WI38 (cell line): ENCODE data around the gene SMCR8.
"Not testable (repeated sequence)": the region's sequence is repeated elsewhere in the genome, so short reads cannot be mapped to it uniquely, and the experiment has no call there.

Source experiments
- H3K4me3 ChIP-seq: 2 replicates; pipeline ENCODE4 v1.5.1; 2011; ENCODE audit warnings: low read depth, mild to moderate bottlenecking, control low read depth, low read length
- TF ChIP-seq, protein P1 (sequence below): IDR thresholded peaks from 2 replicates; pipeline ENCODE4 v1.5.1; 2012; ENCODE audit warnings: low read depth, mild to moderate bottlenecking, control low read depth, low read length

SMCR8 gene

DNA sequence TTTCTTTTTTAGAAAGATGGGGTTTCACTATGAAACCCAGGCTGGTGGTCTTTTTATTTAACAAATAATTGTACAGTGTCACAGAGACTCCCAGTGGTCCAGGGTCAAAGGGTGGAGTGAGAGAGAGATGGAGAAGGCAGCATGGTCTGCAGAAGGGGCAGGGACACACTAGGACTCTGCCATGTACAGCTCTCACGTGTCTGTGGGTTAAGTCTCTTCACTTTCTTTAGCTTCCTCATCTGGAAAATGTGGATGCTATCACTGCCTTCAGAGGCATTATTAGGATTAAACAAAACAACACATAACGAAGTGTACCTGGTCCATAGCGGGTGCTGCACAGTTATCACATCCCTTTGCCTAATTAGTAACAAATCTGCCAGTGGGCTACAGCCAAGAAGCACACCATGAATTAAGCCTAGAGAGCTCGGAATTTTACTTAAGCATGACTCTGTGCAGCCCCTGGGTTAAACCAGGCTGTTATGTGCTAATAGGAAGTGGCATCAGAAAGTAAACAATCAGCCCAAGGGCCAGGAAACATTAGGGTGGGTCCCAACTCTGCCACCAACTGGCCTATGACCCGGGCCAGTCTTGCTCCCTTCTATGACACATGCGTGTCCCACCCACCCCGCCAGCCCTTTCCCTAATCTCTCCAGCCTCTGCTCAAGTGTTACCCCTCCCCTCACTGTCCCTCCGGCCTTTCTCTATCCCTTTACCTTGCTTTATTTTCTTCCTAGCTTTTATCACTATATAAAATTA lies 14.2 kb upstream of the SMCR8 start:
- H3K4me3 ChIP-seq: no peak overlapping the region
- TF ChIP-seq, protein P1, sequence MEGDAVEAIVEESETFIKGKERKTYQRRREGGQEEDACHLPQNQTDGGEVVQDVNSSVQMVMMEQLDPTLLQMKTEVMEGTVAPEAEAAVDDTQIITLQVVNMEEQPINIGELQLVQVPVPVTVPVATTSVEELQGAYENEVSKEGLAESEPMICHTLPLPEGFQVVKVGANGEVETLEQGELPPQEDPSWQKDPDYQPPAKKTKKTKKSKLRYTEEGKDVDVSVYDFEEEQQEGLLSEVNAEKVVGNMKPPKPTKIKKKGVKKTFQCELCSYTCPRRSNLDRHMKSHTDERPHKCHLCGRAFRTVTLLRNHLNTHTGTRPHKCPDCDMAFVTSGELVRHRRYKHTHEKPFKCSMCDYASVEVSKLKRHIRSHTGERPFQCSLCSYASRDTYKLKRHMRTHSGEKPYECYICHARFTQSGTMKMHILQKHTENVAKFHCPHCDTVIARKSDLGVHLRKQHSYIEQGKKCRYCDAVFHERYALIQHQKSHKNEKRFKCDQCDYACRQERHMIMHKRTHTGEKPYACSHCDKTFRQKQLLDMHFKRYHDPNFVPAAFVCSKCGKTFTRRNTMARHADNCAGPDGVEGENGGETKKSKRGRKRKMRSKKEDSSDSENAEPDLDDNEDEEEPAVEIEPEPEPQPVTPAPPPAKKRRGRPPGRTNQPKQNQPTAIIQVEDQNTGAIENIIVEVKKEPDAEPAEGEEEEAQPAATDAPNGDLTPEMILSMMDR: no peak

DNA sequence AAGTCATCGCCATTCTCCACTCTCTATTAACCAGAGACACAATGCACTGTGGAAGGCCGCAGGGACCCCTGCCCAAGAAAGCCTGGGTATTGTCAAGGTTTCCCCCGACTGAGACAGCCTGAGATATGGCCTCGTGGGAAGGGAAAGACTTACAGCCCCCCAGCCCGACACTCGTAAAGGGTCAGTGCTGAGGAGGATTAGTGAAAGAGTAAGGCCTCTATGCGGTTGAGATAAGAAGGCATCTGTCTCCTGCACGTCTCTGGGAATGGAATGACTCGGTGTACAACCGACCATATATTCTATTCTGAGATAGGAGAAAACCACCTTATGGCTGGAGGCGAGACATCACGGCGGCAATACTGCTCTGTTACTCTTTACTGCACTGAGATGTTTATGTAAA lies 11.9 kb upstream of the SMCR8 start:
- not testable (repeated sequence) for H3K4me3 ChIP-seq

DNA sequence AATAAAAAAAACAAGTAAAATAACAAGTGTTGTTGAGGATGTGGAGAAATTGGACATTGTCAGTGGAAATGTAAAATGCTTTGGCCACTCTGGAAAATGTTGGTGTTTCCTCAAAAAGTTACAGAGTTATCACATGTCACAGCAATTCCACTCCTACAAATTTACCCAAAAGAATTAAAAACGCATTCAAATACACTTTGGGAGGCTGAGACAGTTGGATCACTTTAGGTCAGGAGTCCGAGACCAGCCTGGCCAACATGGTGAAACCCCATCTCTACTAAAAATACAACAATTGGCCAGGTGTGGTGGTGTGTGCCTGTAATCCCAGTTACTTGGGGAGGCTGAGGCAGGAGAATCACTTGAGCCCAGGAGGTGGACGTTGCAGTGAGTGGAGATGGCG lies 5.9 kb upstream of the SMCR8 start:
- H3K4me3 ChIP-seq: no peak overlapping the region
- TF ChIP-seq, protein P1: no peak

DNA sequence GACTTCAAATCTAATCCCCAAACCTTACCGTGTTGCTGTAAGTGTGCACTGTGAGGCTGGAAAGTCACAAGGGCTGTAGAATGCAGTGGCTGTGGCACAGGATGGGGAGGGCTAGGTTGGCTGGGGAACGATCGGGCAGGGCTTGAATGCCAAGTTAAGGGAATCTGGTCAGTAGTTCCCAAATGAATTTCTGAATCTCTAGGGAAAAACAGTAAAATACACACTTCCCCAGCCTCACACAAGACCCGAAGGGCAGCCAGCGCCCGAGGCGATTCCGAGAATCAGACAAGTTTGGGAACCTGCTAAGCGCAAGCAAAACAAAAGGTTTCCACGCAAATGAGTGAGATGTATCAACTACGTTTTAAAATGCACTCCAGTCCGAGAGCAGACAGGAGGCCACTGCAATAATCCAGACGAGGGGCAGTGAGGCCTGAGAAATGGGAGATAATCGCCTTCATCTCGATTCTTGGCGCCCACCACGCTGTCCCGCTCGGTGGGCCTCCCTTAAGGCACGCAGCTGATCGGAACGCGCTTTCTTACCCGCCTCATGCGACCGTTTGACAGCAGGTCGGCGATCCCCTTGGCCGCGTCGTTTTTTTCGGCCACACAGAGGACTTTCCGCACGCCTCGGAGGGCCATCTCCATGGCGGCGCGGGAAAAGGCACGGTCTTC lies 898 bp upstream of the SMCR8 start:
- H3K4me3 ChIP-seq: peak overlapping the region; percentile 78

DNA sequence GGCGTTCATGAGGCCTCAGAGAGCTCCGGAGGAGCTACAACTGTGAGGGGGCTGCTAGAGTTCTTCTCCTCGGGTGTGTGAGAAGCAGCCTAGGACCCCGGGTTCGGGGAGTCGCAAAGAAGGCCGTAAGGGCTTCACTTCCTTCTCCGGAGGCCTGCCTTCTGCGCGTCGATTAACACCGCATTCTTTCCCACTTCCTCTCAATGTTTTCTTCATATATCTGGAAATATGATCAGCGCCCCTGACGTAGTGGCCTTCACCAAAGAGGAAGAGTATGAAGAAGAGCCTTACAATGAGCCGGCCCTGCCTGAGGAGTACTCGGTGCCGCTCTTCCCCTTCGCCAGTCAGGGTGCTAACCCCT lies 449 bp downstream of the SMCR8 start:
- TF ChIP-seq, protein P1: no peak
- peak overlapping the region; percentile 78 for H3K4me3 ChIP-seq

More for the DNA sequence above, 898 bp upstream of the SMCR8 start:
- TF ChIP-seq, protein P1: no peak

DNA sequence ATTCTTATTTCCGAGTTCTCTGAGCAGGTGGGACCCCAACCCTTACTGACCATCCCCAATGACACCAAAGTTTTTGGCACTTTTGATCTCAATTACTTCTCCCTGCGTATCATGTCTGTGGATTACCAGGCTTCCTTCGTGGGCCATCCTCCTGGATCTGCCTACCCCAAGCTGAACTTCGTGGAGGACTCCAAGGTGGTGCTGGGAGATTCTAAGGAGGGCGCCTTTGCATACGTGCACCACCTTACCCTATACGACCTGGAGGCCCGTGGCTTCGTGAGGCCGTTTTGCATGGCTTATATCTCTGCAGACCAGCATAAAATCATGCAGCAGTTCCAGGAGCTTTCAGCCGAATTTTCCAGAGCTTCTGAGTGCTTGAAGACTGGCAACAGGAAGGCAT lies 868 bp downstream of the SMCR8 start:
- peak overlapping the region; percentile 78 for H3K4me3 ChIP-seq
- TF ChIP-seq, protein P1: no peak

DNA sequence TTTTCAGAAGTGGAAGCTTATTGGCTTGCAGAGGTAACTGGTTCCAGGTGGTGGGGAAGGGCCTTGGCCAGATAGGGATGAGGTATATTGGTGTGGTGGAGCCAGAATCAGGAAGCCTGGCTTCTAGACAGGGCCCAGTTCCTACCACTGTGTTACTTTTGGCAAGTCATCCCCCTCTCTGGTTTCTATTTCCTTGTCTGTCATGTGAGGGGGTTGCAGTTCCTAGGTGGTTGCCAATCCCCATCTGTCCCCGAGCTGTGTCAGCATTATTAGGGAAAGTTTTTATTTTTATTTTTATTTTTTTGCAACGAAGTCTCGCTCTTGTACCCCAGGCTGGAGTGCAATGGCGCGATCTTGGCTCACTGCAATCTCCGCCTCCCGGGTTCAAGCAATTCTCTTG lies 3.0 kb downstream of the SMCR8 start:
- TF ChIP-seq, protein P1: no peak
- H3K4me3 ChIP-seq: no peak overlapping the region
